GM12872 (cell line): ENCODE results near the gene CNIH3.

Source experiments
- TF ChIP-seq, protein P1 (sequence below): IDR thresholded peaks from 3 replicates; pipeline ENCODE4 v1.5.1; 2011; ENCODE audit warnings: low read depth, mild to moderate bottlenecking, low read length, moderate library complexity; ENCODE audit not compliant: insufficient read depth

Gene CNIH3

DNA sequence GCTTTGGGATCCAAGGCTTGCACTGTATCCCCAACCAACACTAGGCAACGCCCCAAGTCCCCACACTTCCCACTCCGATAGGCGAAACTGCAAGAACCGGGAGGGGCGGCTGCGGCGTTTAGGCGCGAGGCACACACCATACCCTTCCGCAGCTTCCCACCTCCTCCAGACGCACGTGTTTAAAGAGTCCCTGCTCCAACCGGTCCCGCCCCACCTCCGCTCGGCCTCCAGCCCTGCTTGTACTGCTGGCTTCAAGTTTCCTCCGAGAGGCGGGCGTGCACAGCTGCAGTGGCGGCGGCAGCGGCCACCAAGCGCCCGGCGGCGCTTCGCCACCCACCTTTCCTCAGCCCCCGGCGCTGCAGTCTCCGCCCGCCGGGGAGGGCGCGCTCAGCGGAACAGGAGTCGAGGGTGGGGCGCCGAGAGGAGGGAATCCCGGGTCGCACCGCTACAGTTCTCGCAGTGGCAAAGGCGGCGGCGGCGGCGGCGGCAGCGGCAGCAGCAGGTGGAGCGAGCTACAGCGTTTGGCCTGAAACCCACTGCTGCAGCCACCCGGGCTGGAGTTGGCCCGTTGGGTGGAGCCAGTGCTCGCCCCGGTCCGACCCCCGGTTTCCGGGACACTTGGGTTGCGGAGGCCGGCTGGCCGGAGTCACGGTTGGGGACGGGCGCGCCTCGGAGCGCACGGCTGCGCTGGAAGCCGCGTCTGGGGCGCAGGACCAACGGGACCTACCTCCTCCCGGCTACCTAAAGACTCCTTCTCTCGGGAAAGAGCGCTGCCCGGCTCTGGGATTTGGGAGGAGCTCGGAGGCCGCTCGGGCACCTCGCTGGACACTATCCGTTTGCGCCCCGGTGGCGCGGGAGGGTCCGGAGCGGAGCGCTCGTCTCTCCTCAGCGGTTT lies at the start of gene CNIH3:
Gene CNIH3, plus strand, starts transcription at position 457 of the 895 bp plus-strand sequence. CDS start 858 bp downstream, outside the sequence.
- TF ChIP-seq, protein P1, sequence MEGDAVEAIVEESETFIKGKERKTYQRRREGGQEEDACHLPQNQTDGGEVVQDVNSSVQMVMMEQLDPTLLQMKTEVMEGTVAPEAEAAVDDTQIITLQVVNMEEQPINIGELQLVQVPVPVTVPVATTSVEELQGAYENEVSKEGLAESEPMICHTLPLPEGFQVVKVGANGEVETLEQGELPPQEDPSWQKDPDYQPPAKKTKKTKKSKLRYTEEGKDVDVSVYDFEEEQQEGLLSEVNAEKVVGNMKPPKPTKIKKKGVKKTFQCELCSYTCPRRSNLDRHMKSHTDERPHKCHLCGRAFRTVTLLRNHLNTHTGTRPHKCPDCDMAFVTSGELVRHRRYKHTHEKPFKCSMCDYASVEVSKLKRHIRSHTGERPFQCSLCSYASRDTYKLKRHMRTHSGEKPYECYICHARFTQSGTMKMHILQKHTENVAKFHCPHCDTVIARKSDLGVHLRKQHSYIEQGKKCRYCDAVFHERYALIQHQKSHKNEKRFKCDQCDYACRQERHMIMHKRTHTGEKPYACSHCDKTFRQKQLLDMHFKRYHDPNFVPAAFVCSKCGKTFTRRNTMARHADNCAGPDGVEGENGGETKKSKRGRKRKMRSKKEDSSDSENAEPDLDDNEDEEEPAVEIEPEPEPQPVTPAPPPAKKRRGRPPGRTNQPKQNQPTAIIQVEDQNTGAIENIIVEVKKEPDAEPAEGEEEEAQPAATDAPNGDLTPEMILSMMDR: no peak

DNA sequence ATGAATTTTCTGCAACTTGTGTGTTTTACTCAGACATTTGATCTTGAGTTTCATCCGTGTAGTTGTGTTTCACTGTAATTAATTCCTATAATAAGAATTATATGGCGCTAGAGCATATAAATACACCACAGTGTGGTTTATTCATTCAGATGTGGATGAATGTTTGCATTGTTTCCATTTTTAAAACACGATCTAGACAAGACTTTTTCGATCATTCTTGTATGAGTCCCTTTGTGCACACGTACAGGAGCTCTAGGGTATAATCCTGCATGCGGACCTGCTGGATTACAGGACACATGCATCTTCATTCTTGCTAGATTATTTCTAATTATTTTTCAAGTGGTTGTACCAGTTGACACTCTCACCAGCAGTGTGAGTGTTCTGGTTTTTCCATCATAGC lies 46.8 kb upstream of the CNIH3 start:
- TF ChIP-seq, protein P1: no peak

GRCh38 chr1:224579526-224579925 lies 36.6 kb upstream of the CNIH3 start:
- TF ChIP-seq, protein P1: no peak

DNA sequence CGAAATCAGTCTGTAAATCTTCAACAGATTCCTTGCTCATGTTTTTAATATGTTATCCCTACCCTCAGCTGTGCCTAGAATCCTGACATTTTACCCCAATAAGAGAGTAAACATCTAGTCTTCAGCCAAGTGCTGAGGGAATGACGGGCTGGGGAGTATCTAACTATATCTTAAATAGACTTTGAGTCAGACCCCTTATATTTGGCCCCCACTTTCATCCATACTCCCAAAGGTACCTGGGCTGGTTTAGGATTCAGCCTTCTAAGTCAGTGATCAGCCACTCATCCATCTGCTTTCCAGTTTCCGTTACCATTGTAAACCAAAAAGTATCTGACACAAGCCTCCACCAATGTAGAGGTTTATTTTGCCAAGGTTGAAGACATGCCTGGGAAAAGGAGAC lies 36.1 kb upstream of the CNIH3 start:
- TF ChIP-seq, protein P1: no peak

- TF ChIP-seq, protein P1: no peak
Observed at GRCh38 chr1:224582041-224582440, 34.1 kb upstream of the CNIH3 start.

DNA sequence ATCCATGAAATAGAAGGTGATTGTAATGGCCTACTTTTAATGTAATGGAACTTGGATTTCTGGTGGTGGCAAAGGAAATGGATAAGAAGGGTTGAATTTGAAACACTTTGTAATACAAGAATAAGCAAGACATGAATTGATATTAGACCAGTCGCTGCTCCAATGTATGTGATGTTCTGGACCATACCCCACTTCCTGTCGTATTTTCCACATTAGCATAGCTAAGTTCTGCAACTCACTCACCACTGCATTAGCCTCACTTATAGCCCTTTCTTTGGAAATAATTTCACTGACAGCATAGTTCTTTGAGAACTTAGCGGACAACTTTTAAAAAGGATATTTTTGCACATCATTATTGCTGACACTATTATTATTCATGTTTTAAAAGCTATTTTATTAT lies 32.3 kb upstream of the CNIH3 start:
- TF ChIP-seq, protein P1: no peak

DNA sequence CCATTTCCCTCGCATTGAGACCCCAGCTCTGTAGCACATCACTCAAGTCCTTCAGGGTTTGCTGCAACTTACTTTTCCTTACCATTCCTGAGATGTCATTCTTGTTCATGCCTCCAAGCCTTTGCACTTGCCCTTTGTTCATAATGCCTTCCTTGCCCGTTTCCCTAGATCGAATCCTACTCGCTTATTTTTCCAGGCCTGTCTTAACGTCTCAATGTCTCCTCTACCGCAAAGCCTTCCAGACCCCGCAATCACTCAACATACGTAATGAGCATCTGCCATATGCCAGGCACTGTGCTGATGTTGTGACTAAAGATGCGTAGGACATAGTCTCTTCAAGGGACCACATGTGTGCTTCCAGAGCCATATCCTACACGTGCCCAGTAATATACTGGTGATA lies 31.1 kb upstream of the CNIH3 start:
- TF ChIP-seq, protein P1: no peak
